ENCODE data around the gene CYFIP1. TPM values are rescaled to one million over a fixed set of nuclear protein-coding genes. Genes with fewer than 3 reads are reported as not detected.

The CYFIP1 gene
- total and polyA plus RNA-seq, 10 of the 15 experiments (the other 5 are each of a cell fraction or from before 2014, with no cell fraction given), result 3.5 to 46.2 (median 28.3) TPM

DNA sequence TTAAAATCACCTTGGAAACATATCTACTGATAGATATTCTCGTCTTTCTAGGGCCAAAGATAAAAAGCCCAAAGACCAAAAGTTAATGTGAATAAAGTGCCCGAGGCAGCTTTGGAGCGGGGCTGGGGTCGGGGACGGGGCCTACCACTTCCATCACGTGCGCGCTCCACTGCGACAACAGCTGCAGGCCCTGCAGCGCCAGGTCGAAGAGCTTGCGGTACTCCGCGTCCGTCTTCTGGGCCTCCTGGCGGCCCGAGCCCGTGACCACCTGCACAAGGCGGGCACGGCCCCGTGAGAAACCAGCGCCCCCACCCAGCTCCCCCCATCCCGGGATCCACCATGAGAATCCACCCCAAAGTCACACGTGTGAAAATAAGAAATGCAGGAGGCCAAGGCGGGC, 52.4 kb downstream of the CYFIP1 start (continued):
- TF ChIP-seq, protein P1, sequence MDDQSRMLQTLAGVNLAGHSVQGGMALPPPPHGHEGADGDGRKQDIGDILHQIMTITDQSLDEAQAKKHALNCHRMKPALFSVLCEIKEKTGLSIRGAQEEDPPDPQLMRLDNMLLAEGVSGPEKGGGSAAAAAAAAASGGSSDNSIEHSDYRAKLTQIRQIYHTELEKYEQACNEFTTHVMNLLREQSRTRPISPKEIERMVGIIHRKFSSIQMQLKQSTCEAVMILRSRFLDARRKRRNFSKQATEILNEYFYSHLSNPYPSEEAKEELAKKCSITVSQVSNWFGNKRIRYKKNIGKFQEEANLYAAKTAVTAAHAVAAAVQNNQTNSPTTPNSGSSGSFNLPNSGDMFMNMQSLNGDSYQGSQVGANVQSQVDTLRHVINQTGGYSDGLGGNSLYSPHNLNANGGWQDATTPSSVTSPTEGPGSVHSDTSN (IDR thresholded peaks at IDR 0.05; ENCODE audit: insufficient replicate concordance, low read depth, low read length), result no peak
- TF ChIP-seq, protein P2, sequence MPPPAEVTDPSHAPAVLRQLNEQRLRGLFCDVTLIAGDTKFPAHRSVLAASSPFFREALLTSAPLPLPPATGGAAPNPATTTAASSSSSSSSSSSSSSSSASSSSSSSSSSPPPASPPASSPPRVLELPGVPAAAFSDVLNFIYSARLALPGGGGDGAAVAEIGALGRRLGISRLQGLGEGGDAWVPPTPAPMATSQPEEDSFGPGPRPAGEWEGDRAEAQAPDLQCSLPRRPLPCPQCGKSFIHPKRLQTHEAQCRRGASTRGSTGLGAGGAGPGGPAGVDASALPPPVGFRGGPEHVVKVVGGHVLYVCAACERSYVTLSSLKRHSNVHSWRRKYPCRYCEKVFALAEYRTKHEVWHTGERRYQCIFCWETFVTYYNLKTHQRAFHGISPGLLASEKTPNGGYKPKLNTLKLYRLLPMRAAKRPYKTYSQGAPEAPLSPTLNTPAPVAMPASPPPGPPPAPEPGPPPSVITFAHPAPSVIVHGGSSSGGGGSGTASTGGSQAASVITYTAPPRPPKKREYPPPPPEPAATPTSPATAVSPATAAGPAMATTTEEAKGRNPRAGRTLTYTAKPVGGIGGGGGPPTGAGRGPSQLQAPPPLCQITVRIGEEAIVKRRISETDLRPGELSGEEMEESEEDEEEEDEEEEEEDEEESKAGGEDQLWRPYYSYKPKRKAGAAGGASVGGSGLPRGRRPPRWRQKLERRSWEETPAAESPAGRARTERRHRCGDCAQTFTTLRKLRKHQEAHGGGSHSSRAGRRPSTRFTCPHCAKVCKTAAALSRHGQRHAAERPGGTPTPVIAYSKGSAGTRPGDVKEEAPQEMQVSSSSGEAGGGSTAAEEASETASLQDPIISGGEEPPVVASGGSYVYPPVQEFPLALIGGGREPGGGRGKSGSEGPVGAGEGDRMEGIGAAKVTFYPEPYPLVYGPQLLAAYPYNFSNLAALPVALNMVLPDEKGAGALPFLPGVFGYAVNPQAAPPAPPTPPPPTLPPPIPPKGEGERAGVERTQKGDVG (CRISPR knock-in tag; IDR thresholded peaks at IDR 0.05), result no peak
- no peak for TF ChIP-seq STAT1 (conservative IDR thresholded peaks at IDR 0.05)

DNA sequence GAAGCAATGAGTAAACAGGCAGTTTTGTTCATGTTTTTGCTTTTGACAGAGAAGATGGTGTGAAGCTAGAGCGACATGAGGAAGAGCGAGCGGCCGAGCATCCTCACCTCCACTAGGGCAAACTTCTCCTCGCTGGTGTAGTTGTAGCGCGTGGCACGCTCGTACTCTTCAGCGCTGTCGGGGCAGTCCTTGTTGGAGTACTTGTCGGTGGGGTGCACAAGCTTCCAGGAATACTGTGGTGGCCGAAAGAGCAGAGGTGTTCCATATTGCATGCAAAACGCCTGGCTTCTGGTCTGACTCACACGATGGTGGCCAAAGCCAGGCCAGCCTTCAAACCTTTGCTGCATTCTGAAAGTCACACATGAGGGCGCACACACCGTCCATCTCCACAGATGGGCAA, 54.3 kb downstream of the CYFIP1 start:
- Histone ChIP-seq H4K20me1 (ENCODE audit: control insufficient read depth, insufficient read depth) (no peaks in the 10 kb centered on the region), H3K4me1 (ENCODE audit: control insufficient read depth, insufficient read depth, low read length) (no peaks in the 10 kb centered on the region), H3K9ac (ENCODE audit: control insufficient read depth, insufficient read depth, low read length) (no peak overlapping the region), H3K79me2 (ENCODE audit: control insufficient read depth, insufficient read depth, low read length) (no peaks in the 10 kb centered on the region), H3K27ac (ENCODE audit: control insufficient read depth, insufficient read depth) (no peak overlapping the region), H3K4me3 (no peak overlapping the region), H3K27me3 (replicated peaks in 1 of 2; ENCODE audit: control insufficient read depth in 2 of 2, insufficient read depth in 2 of 2, low read length in 1 of 2) (no peaks in the 10 kb centered on the region), H3K36me3 (ENCODE audit: control insufficient read depth in 2 of 2, insufficient read depth in 2 of 2, low read length in 1 of 2) (peaks cover 0 to 2% of the 10 kb centered on the region in 2 experiments; a peak in 1 of 4 replicates), H3K9me3 (replicated peaks; ENCODE audit: control insufficient read depth, insufficient read depth, low read length) (no peaks in the 10 kb centered on the region), H2AFZ (ENCODE audit: control insufficient read depth, low read depth, low read length) (no peak overlapping the region), H3K4me2 (ENCODE audit: control insufficient read depth, insufficient read depth) (no peak overlapping the region)
- DNase-seq (ENCODE audit: low read depth, low spot score) (no peak), ATAC-seq (no peak), FAIRE-seq (no peak)
- no TSS peak for BruUV-seq (replicated peaks)
- intact Hi-C loops (cut with micrococcal nuclease; ENCODE audit: unreplicated experiment) (loop anchor here (10.0 kb wide), 1 partner anchor 71 kb away; no protein-coding TSS in a partner anchor), in situ Hi-C loops (cut with MboI) (no loop called here)
- ChIA-PET CTCF (no interaction called here), RAD21 (ENCODE audit: unreplicated experiment) (no interaction called here), POLR2A (no interaction called here), SMC1A (ENCODE audit: uncharacterized antibody, unreplicated experiment) (no interaction called here)
- WGBS (ENCODE audit: insufficient coverage, insufficient replicate concordance, low lambda C conversion rate, missing lambda C conversion rate), result 86% methylated on average over 17 of the region's 17 CpGs
- TF ChIP-seq, protein P3, sequence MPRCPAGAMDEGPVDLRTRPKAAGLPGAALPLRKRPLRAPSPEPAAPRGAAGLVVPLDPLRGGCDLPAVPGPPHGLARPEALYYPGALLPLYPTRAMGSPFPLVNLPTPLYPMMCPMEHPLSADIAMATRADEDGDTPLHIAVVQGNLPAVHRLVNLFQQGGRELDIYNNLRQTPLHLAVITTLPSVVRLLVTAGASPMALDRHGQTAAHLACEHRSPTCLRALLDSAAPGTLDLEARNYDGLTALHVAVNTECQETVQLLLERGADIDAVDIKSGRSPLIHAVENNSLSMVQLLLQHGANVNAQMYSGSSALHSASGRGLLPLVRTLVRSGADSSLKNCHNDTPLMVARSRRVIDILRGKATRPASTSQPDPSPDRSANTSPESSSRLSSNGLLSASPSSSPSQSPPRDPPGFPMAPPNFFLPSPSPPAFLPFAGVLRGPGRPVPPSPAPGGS (IDR thresholded peaks at IDR 0.05; ENCODE audit: borderline replicate concordance, insufficient read depth, low read depth, low read length, poor library complexity, severe bottlenecking), result no peak
- TF ChIP-seq RELA (IDR thresholded peaks at IDR 0.05; ENCODE audit: borderline replicate concordance, partially characterized antibody) (no peak), ETV6 (conservative IDR thresholded peaks at IDR 0.05 in 1 of 2, IDR thresholded peaks at IDR 0.05 in 1 of 2; ENCODE audit: borderline replicate concordance in 1 of 2, low read depth in 1 of 2) (no peak), SMC3 (IDR thresholded peaks at IDR 0.05; ENCODE audit: borderline replicate concordance, low read length) (no peak), RAD51 (IDR thresholded peaks at IDR 0.05) (no peak), TCF3 (IDR thresholded peaks at IDR 0.05; ENCODE audit: borderline replicate concordance, insufficient read depth, low read depth, low read length) (no peak), HDGF (IDR thresholded peaks at IDR 0.05) (no peak), CEBPB (IDR thresholded peaks at IDR 0.05; ENCODE audit: borderline replicate concordance in 1 of 2, low read depth in 2 of 2, low read length in 2 of 2) (no peak)
- TF ChIP-seq, protein P4, sequence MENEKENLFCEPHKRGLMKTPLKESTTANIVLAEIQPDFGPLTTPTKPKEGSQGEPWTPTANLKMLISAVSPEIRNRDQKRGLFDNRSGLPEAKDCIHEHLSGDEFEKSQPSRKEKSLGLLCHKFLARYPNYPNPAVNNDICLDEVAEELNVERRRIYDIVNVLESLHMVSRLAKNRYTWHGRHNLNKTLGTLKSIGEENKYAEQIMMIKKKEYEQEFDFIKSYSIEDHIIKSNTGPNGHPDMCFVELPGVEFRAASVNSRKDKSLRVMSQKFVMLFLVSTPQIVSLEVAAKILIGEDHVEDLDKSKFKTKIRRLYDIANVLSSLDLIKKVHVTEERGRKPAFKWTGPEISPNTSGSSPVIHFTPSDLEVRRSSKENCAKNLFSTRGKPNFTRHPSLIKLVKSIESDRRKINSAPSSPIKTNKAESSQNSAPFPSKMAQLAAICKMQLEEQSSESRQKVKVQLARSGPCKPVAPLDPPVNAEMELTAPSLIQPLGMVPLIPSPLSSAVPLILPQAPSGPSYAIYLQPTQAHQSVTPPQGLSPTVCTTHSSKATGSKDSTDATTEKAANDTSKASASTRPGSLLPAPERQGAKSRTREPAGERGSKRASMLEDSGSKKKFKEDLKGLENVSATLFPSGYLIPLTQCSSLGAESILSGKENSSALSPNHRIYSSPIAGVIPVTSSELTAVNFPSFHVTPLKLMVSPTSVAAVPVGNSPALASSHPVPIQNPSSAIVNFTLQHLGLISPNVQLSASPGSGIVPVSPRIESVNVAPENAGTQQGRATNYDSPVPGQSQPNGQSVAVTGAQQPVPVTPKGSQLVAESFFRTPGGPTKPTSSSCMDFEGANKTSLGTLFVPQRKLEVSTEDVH (IDR thresholded peaks at IDR 0.05; ENCODE audit: low read depth, partially characterized antibody), result no peak

Data from GM12878 (cell line).